PC-9 (cell line): ENCODE measurements around the gene PLEKHB1.

Experiments
- CTCF ChIP-seq: fragments of 200-600 bp; sonication (generic); conservative IDR thresholded peaks from 2 replicates; pipeline ENCODE4 v1.6.1; 2017; ENCODE audit warnings: mixed run types, antibody characterized with exemption, mild to moderate bottlenecking, moderate library complexity
- EZH2 ChIP-seq: fragments of 200-600 bp; sonication (generic); IDR thresholded peaks from 2 replicates; pipeline ENCODE4 v1.8.0; 2017; ENCODE audit warnings: antibody characterized with exemption, low read depth

- TF ChIP-seq EZH2, result no peak
- no peak for TF ChIP-seq CTCF
Observed at GRCh38 chr11:73652856-73653559, 6.6 kb downstream of the PLEKHB1 start.
